ENCODE measurements around the gene GCFC2.

- TF ChIP-seq CTCF (IDR thresholded peaks at IDR 0.05), result no peak
- TF ChIP-seq POLR2A (IDR thresholded peaks at IDR 0.05), result no peak
Observed at GRCh38 chr2:75616933-75617332, 93.8 kb downstream of the GCFC2 start.

Data from uterus (tissue), 2 donors.